Panc1 (cell line): ENCODE data around the gene SHB. TPM values are rescaled to one million over a fixed set of nuclear protein-coding genes. Genes with fewer than 3 reads are reported as not detected.

ENCODE experiments used
- ATAC-seq: fragments of 200-7000 bp; cut with Tn5 transposase; 2 replicates; pipeline ENCODE4 v1.9.1; 2020; ENCODE audit warnings: mild to moderate bottlenecking, moderate library complexity
- BruUV-seq: library from RNA; stranded (reverse); fragments of 400-500 nt; replicated peaks from 2 replicates; lab custom pipeline; 2021; lab: Mats Ljungman, UMichigan
- CTCF ChIA-PET: fragments of 300-600 bp; sonication (Branson Sonifier 250); formaldehyde crosslinking; loops from one replicate; lab custom pipeline; 2022; ENCODE audit warnings: antibody characterized with exemption; lab: Charles Lee
- POLR2A ChIA-PET: fragments of 300-600 bp; sonication (Branson Sonifier 250); formaldehyde crosslinking; loops from one replicate; lab custom pipeline; 2022; ENCODE audit warnings: antibody characterized with exemption; lab: Charles Lee
- DNase-seq: peaks from one replicate; pipeline ENCODE4 v3.0.0-alpha.2; 2010; ENCODE audit warnings: low read depth, low spot score
- H3K27ac ChIP-seq: 2 replicates; pipeline ENCODE4 v1.5.1; 2011; ENCODE audit warnings: mild to moderate bottlenecking, low read length, inconsistent platforms
- H3K27me3 ChIP-seq: fragments of 200-500 bp; sonication (Bioruptor generic); 2 replicates; pipeline ENCODE4 v1.6.0; 2014; ENCODE audit warnings: low read length, inconsistent platforms; ENCODE audit not compliant: control insufficient read depth, insufficient read depth
- H3K36me3 ChIP-seq: fragments of 200-500 bp; sonication (Bioruptor generic); 2 replicates; pipeline ENCODE4 v1.5.1; 2014; ENCODE audit warnings: inconsistent platforms, mild to moderate bottlenecking, low read length, moderate library complexity; ENCODE audit not compliant: control insufficient read depth, insufficient read depth
- H3K4me1 ChIP-seq: 2 replicates; pipeline ENCODE4 v1.5.1; 2011; ENCODE audit warnings: inconsistent platforms, mild to moderate bottlenecking, low read length, moderate library complexity; ENCODE audit not compliant: control insufficient read depth, insufficient read depth
- H3K4me3 ChIP-seq, 2 experiments: 2 replicates each; pipeline ENCODE4 v1.5.1; 2011 to 2012; ENCODE audit warnings: low read depth in 2 of 2, low read length in 2 of 2, mild to moderate bottlenecking in 2 of 2, inconsistent platforms in 1 of 2, moderate library complexity in 1 of 2
- H3K9me3 ChIP-seq: fragments of 200-500 bp; sonication (Bioruptor generic); 2 replicates; pipeline ENCODE4 v1.5.1; 2014; ENCODE audit warnings: low read depth, mild to moderate bottlenecking, inconsistent platforms, low read length, moderate library complexity; ENCODE audit not compliant: control insufficient read depth, insufficient read depth
- CTCF ChIP-seq: fragments of 450-650 bp; IDR thresholded peaks from 2 replicates; pipeline ENCODE4 v1.5.1; 2017; ENCODE audit warnings: mild to moderate bottlenecking
- POLR2AphosphoS5 ChIP-seq: IDR thresholded peaks from 2 replicates; pipeline ENCODE4 v1.6.1; 2012; ENCODE audit warnings: mild to moderate bottlenecking, low read depth, low read length, moderate library complexity
- REST ChIP-seq, 2 experiments: IDR thresholded peaks; 2 replicates each; pipeline ENCODE4 v1.6.1; 2011 to 2012; ENCODE audit warnings: low read depth in 2 of 2, control low read depth in 1 of 2, low read length in 1 of 2, mild to moderate bottlenecking in 1 of 2, moderate library complexity in 1 of 2; ENCODE audit not compliant: insufficient read depth in 1 of 2
- SIN3A ChIP-seq: IDR thresholded peaks from 2 replicates; pipeline ENCODE4 v1.6.1; 2012; ENCODE audit warnings: low read depth, mild to moderate bottlenecking, low read length, moderate library complexity, borderline replicate concordance; ENCODE audit not compliant: insufficient read depth
- TCF7L2 ChIP-seq: IDR thresholded peaks from 2 replicates; pipeline ENCODE4 v1.6.1; 2011; ENCODE audit warnings: mild to moderate bottlenecking, low read depth, low read length, inconsistent platforms
- in situ Hi-C: cut with HindIII; loops from 2 replicates; pipeline ENCODE4 v1.10.0; 2016; ENCODE audit warnings: low sequenced_read_pairs, low pct_unique_long_range_greater_than_20kb
- intact Hi-C: fragments of 100-400 bp; cut with micrococcal nuclease; formaldehyde crosslinking; loops from one replicate; pipeline ENCODE4 v1.10.0; 2022; ENCODE audit not compliant: unreplicated experiment
- total RNA-seq: library from RNA; stranded (reverse); gene quantifications from one replicate; pipeline ENCODE4 v1.2.1, GENCODE V29; 2021; ENCODE audit not compliant: unreplicated experiment

The SHB gene
- total RNA-seq, 1 experiment from 2014 or later: 59.9 TPM

GRCh38 chr9:38032266-38033110, 36.5 kb downstream of the SHB start:
- Histone ChIP-seq H3K36me3 (no peaks in the 10 kb centered on the region), H3K27me3 (no peaks in the 10 kb centered on the region), H3K4me1 (peaks cover 93% of the 10 kb centered on the region), H3K9me3 (no peaks in the 10 kb centered on the region), H3K4me3 (peak overlapping the region in 1 of 2 experiments; percentile 11; a peak in 1 of 4 replicates), H3K27ac (peak overlapping the region; percentile 93)
- CTCF ChIA-PET: no interaction called here
- BruUV-seq: no TSS peak
- intact Hi-C loops: loop anchor here (5.0 kb wide), 1 partner anchor 120 kb away; no protein-coding TSS in a partner anchor
- POLR2A ChIA-PET: no interaction called here
- ATAC-seq (peak; percentile 19), DNase-seq (no peak)
- in situ Hi-C loops: no loop called here
- TF ChIP-seq POLR2AphosphoS5 (no peak), SIN3A (no peak), REST (IDR thresholded peaks at IDR 0.05; ENCODE audit: insufficient read depth in 1 of 2, low read depth in 2 of 2, low read length in 1 of 2) (no peak), CTCF (no peak), TCF7L2 (no peak)

GRCh38 chr9:38031594-38031993, 37.4 kb downstream of the SHB start:
- in situ Hi-C loops: no loop called here
- H3K9me3 ChIP-seq: no peaks in the 10 kb centered on the region
- DNase-seq (no peak), ATAC-seq (no peak)
- ChIA-PET CTCF (no interaction called here), POLR2A (no interaction called here)
- H3K4me1 ChIP-seq: peaks cover 93% of the 10 kb centered on the region
- TF ChIP-seq SIN3A (no peak), REST (IDR thresholded peaks at IDR 0.05; ENCODE audit: insufficient read depth in 1 of 2, low read depth in 2 of 2, low read length in 1 of 2) (no peak), POLR2AphosphoS5 (no peak), CTCF (no peak), TCF7L2 (no peak)
- H3K36me3 ChIP-seq: no peaks in the 10 kb centered on the region
- H3K27me3 ChIP-seq: no peaks in the 10 kb centered on the region
- BruUV-seq: no TSS peak
- H3K4me3 ChIP-seq: no peak overlapping the region
- intact Hi-C loops: loop anchor here (5.0 kb wide), 1 partner anchor 119 kb away; no protein-coding TSS in a partner anchor
- peak overlapping the region; percentile 93 for H3K27ac ChIP-seq
